DND-41 (cell line): ENCODE measurements around the gene FAM13A.

Experiments
- ATAC-seq: fragments of 200-7000 bp; cut with Tn5 transposase; 3 replicates; pipeline ENCODE4 v1.9.1; 2021; ENCODE audit warnings: low read depth; ENCODE audit not compliant: insufficient read depth
- DNase-seq: peaks from one replicate; pipeline ENCODE4 v3.0.0-alpha.2; 2020
- H2AFZ ChIP-seq: 2 replicates; pipeline ENCODE4 v1.6.0; 2012; ENCODE audit warnings: low read depth, low read length
- H3K27ac ChIP-seq: 2 replicates; pipeline ENCODE4 v1.5.1; 2012; ENCODE audit warnings: low read length, inconsistent platforms
- H3K27me3 ChIP-seq: fragments of 200-600 bp; sonication (generic); 2 replicates; pipeline ENCODE4 v1.6.0; 2012; ENCODE audit warnings: low read length, mild to moderate bottlenecking, inconsistent platforms; ENCODE audit not compliant: insufficient read depth, poor library complexity
- H3K36me3 ChIP-seq: 2 replicates; pipeline ENCODE4 v1.5.1; 2012; ENCODE audit warnings: low read length, inconsistent platforms; ENCODE audit not compliant: insufficient read depth
- H3K4me1 ChIP-seq: 2 replicates; pipeline ENCODE4 v1.5.1; 2012; ENCODE audit warnings: mild to moderate bottlenecking, low read length; ENCODE audit not compliant: insufficient read depth
- H3K4me2 ChIP-seq: 2 replicates; pipeline ENCODE4 v1.6.0; 2012; ENCODE audit warnings: mild to moderate bottlenecking, moderate library complexity, low read length, inconsistent platforms; ENCODE audit not compliant: insufficient read depth
- H3K4me3 ChIP-seq, 2 experiments: fragments of 200-600 bp in 1 of 2; shearing (Covaris generic) in 1 of 2; 2 replicates each; pipeline ENCODE4 v1.5.1; 2012 to 2016; ENCODE audit warnings: inconsistent platforms in 2 of 2, low read length in 2 of 2, mild to moderate bottlenecking in 2 of 2, low read depth in 1 of 2, moderate library complexity in 1 of 2
- H3K79me2 ChIP-seq: 2 replicates; pipeline ENCODE4 v1.6.0; 2012; ENCODE audit warnings: low read length, inconsistent platforms; ENCODE audit not compliant: insufficient read depth
- H3K9ac ChIP-seq: 2 replicates; pipeline ENCODE4 v1.6.0; 2012; ENCODE audit warnings: low read depth, mild to moderate bottlenecking, inconsistent platforms, low read length, moderate library complexity
- H3K9me3 ChIP-seq: 2 replicates; pipeline ENCODE4 v1.5.1; 2012; ENCODE audit warnings: low read length, moderate library complexity, mild to moderate bottlenecking, inconsistent platforms; ENCODE audit not compliant: insufficient read depth, severe bottlenecking
- H4K20me1 ChIP-seq: 2 replicates; pipeline ENCODE4 v1.6.0; 2012; ENCODE audit warnings: low read length; ENCODE audit not compliant: insufficient read depth
- EZH2 ChIP-seq: IDR thresholded peaks from 3 replicates; pipeline ENCODE4 v1.6.1; 2012; ENCODE audit warnings: borderline replicate concordance, low read depth, mild to moderate bottlenecking, moderate library complexity, low read length, inconsistent platforms; ENCODE audit not compliant: severe bottlenecking
- TF ChIP-seq, protein P1 (sequence below): IDR thresholded peaks from 2 replicates; pipeline ENCODE4 v1.5.1; 2012; ENCODE audit warnings: borderline replicate concordance, low read length, moderate library complexity, mild to moderate bottlenecking; ENCODE audit not compliant: poor library complexity, severe bottlenecking; ENCODE audit errors: extremely low read depth

The FAM13A gene

DNA sequence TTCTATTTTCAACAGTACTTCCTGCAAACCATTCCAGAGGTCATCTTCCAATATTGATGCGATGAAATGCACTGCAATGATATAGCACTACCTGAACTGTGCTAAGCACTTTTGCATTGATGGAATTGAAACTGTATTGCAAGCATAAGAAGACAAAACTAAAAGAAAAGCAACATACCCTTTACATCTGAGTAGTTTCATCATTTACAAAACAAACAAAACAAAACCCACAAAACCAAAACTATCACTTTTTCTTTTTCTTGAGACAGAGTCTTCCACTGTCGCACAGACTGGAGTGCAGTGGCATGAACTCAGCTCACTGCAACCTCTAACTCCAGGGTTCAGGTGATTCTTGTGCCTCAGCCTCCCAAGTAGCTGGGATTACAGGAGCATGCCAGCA is 239.2 kb downstream of the FAM13A start:
- DNase-seq (no peak), ATAC-seq (no peak)
- Histone ChIP-seq H3K79me2 (no peaks in the 10 kb centered on the region), H3K4me1 (peaks cover 27% of the 10 kb centered on the region), H3K27me3 (no peaks in the 10 kb centered on the region), H3K36me3 (no peaks in the 10 kb centered on the region), H3K9me3 (no peaks in the 10 kb centered on the region), H3K4me3 (no peak overlapping the region), H4K20me1 (no peaks in the 10 kb centered on the region), H3K27ac (no peak overlapping the region), H3K9ac (no peak overlapping the region), H2AFZ (no peak overlapping the region), H3K4me2 (no peak overlapping the region)
- TF ChIP-seq, protein P1, sequence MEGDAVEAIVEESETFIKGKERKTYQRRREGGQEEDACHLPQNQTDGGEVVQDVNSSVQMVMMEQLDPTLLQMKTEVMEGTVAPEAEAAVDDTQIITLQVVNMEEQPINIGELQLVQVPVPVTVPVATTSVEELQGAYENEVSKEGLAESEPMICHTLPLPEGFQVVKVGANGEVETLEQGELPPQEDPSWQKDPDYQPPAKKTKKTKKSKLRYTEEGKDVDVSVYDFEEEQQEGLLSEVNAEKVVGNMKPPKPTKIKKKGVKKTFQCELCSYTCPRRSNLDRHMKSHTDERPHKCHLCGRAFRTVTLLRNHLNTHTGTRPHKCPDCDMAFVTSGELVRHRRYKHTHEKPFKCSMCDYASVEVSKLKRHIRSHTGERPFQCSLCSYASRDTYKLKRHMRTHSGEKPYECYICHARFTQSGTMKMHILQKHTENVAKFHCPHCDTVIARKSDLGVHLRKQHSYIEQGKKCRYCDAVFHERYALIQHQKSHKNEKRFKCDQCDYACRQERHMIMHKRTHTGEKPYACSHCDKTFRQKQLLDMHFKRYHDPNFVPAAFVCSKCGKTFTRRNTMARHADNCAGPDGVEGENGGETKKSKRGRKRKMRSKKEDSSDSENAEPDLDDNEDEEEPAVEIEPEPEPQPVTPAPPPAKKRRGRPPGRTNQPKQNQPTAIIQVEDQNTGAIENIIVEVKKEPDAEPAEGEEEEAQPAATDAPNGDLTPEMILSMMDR, result no peak
- TF ChIP-seq EZH2, result no peak

- Histone ChIP-seq H3K9ac (no peak overlapping the region), H4K20me1 (no peaks in the 10 kb centered on the region), H3K27ac (no peak overlapping the region), H3K4me3 (no peak overlapping the region), H3K79me2 (no peaks in the 10 kb centered on the region), H3K36me3 (no peaks in the 10 kb centered on the region), H3K27me3 (no peaks in the 10 kb centered on the region), H3K4me2 (no peak overlapping the region), H3K9me3 (no peaks in the 10 kb centered on the region), H2AFZ (no peak overlapping the region), H3K4me1 (peaks cover 13% of the 10 kb centered on the region)
- ATAC-seq (no peak), DNase-seq (no peak)
- TF ChIP-seq EZH2, result no peak
- TF ChIP-seq, protein P1, result no peak
Observed at GRCh38 chr4:88816360-88816759, 240.6 kb downstream of the FAM13A start.

GRCh38 chr4:88814043-88814617 is 242.9 kb downstream of the FAM13A start:
- Histone ChIP-seq H3K27ac (no peak overlapping the region), H3K79me2 (no peaks in the 10 kb centered on the region), H3K36me3 (no peaks in the 10 kb centered on the region), H4K20me1 (no peaks in the 10 kb centered on the region), H2AFZ (no peak overlapping the region), H3K4me3 (no peak overlapping the region), H3K27me3 (no peaks in the 10 kb centered on the region), H3K4me2 (no peak overlapping the region), H3K9ac (no peak overlapping the region), H3K4me1 (no peaks in the 10 kb centered on the region), H3K9me3 (no peaks in the 10 kb centered on the region)
- DNase-seq, result no peak
- ATAC-seq, result no peak
- TF ChIP-seq, protein P1, result no peak
- no peak for TF ChIP-seq EZH2

GRCh38 chr4:88813013-88813412 is 244.0 kb downstream of the FAM13A start:
- Histone ChIP-seq H3K4me2 (no peak overlapping the region), H3K36me3 (no peaks in the 10 kb centered on the region), H4K20me1 (no peaks in the 10 kb centered on the region), H3K4me3 (no peak overlapping the region), H3K79me2 (no peaks in the 10 kb centered on the region), H3K27me3 (no peaks in the 10 kb centered on the region), H3K27ac (no peak overlapping the region), H3K9ac (no peak overlapping the region), H3K4me1 (no peaks in the 10 kb centered on the region), H2AFZ (no peak overlapping the region), H3K9me3 (no peaks in the 10 kb centered on the region)
- TF ChIP-seq, protein P1, result no peak
- no peak for TF ChIP-seq EZH2
- DNase-seq (no peak), ATAC-seq (no peak)
